GM10266 (cell line): ENCODE measurements around the gene PLEKHA4.

Experiments used
- DNase-seq: peaks from one replicate; pipeline ENCODE4 v3.0.0; 2012; ENCODE audit errors: extremely low spot score
- TF ChIP-seq, protein P1 (sequence below): IDR thresholded peaks from 2 replicates; pipeline ENCODE4 v1.5.1; 2012; ENCODE audit warnings: mild to moderate bottlenecking, low read depth; ENCODE audit not compliant: control insufficient read depth, insufficient read depth; ENCODE audit errors: missing control alignments

Gene PLEKHA4

GRCh38 chr19:48815870-48816501, 52.4 kb downstream of the PLEKHA4 start:
- DNase-seq: peak; percentile 69
- TF ChIP-seq, protein P1, sequence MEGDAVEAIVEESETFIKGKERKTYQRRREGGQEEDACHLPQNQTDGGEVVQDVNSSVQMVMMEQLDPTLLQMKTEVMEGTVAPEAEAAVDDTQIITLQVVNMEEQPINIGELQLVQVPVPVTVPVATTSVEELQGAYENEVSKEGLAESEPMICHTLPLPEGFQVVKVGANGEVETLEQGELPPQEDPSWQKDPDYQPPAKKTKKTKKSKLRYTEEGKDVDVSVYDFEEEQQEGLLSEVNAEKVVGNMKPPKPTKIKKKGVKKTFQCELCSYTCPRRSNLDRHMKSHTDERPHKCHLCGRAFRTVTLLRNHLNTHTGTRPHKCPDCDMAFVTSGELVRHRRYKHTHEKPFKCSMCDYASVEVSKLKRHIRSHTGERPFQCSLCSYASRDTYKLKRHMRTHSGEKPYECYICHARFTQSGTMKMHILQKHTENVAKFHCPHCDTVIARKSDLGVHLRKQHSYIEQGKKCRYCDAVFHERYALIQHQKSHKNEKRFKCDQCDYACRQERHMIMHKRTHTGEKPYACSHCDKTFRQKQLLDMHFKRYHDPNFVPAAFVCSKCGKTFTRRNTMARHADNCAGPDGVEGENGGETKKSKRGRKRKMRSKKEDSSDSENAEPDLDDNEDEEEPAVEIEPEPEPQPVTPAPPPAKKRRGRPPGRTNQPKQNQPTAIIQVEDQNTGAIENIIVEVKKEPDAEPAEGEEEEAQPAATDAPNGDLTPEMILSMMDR: no peak

GRCh38 chr19:48814895-48815294, 53.5 kb downstream of the PLEKHA4 start:
- TF ChIP-seq, protein P1: no peak
- no peak for DNase-seq

DNA sequence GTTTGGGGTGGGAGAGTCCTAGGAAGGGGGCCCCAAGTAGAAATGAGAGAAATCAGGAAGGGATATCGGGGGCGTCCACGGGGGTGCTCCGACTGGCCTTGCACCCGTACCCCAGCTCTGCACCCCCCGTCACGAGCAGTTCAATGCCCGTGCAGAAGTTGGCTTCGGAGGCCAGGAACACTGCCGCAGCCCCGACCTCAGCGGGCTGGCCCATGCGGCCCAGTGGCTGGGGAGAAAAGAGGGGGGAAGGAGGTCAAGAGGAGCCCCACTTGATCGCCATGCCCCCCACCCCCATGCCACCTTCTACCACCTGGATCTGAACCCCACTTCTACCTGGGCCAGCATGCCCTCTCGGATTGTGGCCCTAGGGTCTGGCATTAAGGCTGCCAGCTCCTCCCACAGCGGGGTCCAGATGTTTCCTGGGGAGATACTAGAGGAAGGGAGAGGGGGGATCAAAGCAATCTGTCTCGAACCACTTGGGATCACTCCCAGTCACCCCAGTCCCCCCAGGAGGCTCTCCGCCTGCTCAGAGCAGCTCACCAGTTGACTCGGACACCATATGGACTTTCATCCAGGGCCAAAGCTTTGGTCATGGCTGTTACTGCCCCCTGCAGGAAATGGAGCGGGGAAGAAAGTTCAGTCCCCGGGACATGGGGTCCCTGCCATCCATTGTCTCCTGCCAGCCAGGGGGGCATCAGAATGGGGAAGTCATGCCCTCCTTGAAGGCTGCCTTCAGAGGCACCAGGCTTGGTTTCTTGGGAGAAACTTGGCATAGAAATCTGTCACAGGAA, 55.1 kb downstream of the PLEKHA4 start:
- TF ChIP-seq, protein P1: no peak
- peak; percentile 23 for DNase-seq

- peak; percentile 95 for DNase-seq
- TF ChIP-seq, protein P1: no peak
Observed at GRCh38 chr19:48812094-48812929, 56.1 kb downstream of the PLEKHA4 start.

GRCh38 chr19:48810151-48810550, 58.3 kb downstream of the PLEKHA4 start:
- no peak for DNase-seq
- TF ChIP-seq, protein P1: no peak

DNA sequence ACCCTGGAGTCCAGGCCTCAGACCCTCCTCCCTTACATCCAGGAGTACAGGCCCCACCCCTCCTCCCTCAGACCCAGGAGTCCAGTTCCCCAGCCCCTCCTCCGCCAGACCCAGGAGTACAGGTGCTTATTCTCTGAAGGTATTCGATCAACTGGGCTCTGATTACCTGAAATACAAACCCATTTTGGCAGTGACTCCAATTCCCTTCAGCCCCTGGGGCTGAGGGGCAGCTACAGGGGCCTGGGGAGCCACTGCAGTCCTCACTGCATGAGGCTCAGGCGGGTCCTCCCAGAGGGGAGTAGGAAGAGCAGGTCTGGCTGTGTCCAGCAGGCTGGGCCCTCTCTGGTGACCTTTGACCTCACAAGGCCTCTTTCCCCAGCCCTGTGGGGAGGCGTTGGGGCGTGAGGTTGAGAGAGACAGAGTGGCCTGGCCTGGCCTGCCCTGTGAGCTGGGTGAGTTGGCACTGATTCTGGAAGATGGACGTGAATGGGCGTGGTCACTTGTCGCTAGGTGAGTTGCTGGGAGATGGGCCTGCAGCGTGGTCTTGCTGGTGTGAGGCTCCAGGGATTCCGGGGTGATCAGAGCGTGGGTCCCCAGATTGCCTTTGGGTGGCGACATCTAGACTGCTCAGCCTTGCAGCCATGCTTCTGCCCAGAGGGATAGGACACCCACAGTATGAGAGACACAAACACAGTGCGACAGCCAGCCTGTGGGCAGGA, 60.7 kb downstream of the PLEKHA4 start:
- DNase-seq: peak; percentile 20
- TF ChIP-seq, protein P1: peak; percentile 30
